Keratinocyte (primary cell): ENCODE measurements around the gene FMN2. TPM values are rescaled to one million over a fixed set of nuclear protein-coding genes. Genes with fewer than 3 reads are reported as not detected.

ENCODE experiments used
- DNase-seq: peaks from one replicate; pipeline ENCODE4 v3.0.0-alpha.2; 2011; ENCODE audit warnings: low read depth, missing footprints, low spot score
- FAIRE-seq: peaks from 2 replicates; lab custom pipeline; 2011; peaks lifted over from hg19 to GRCh38; lab: Jason Lieb, UNC
- H2AFZ ChIP-seq: 2 replicates; pipeline ENCODE4 v1.6.0; 2012; ENCODE audit warnings: low read length, control low read depth, inconsistent platforms; ENCODE audit not compliant: control insufficient read depth
- H3K27ac ChIP-seq: 2 replicates; pipeline ENCODE4 v1.5.1; 2011; ENCODE audit warnings: low read length; ENCODE audit not compliant: control insufficient read depth, insufficient read depth
- H3K27me3 ChIP-seq: 3 replicates; pipeline ENCODE4 v1.6.0; 2011; ENCODE audit warnings: low read length; ENCODE audit not compliant: control insufficient read depth, insufficient read depth; ENCODE audit errors: extremely low read depth
- H3K36me3 ChIP-seq, 2 experiments: 2 replicates in 1 of 2; 3 replicates in 1 of 2; pipeline ENCODE4 v1.5.1; 2011; ENCODE audit warnings: low read length in 2 of 2, mild to moderate bottlenecking in 1 of 2; ENCODE audit not compliant: control insufficient read depth in 2 of 2, insufficient read depth in 2 of 2; ENCODE audit errors: extremely low read depth in 1 of 2
- H3K4me1 ChIP-seq: 3 replicates; pipeline ENCODE4 v1.5.1; 2011; ENCODE audit warnings: low read length; ENCODE audit not compliant: control insufficient read depth, insufficient read depth; ENCODE audit errors: extremely low read depth
- H3K4me2 ChIP-seq: 3 replicates; pipeline ENCODE4 v1.6.0; 2011; ENCODE audit warnings: low read depth, low read length; ENCODE audit not compliant: control insufficient read depth, insufficient read depth; ENCODE audit errors: extremely low read depth
- H3K4me3 ChIP-seq, 3 experiments: fragments of 200-600 bp in 1 of 3; sonication (generic) in 1 of 3; 2 replicates in 2 of 3; 3 replicates in 1 of 3; pipeline ENCODE4 v1.5.1; 2011 to 2016; ENCODE audit warnings: low read length in 3 of 3, mild to moderate bottlenecking in 3 of 3, control low read depth in 2 of 3, inconsistent platforms in 1 of 3, low read depth in 1 of 3, mixed read lengths in 1 of 3, mixed run types in 1 of 3, moderate library complexity in 1 of 3; ENCODE audit not compliant: control insufficient read depth in 2 of 3, insufficient read depth in 2 of 3; ENCODE audit errors: extremely low read depth in 1 of 3
- H3K79me2 ChIP-seq: 2 replicates; pipeline ENCODE4 v1.6.0; 2012; ENCODE audit warnings: low read length; ENCODE audit not compliant: control insufficient read depth, insufficient read depth
- H3K9ac ChIP-seq: 3 replicates; pipeline ENCODE4 v1.6.0; 2011; ENCODE audit warnings: low read length; ENCODE audit not compliant: control insufficient read depth, insufficient read depth; ENCODE audit errors: extremely low read depth
- H3K9me1 ChIP-seq: 3 replicates; pipeline ENCODE4 v1.6.0; 2011; ENCODE audit warnings: low read length; ENCODE audit not compliant: control insufficient read depth, insufficient read depth; ENCODE audit errors: extremely low read depth
- H3K9me3 ChIP-seq: 2 replicates; pipeline ENCODE4 v1.5.1; 2012; ENCODE audit warnings: low read depth, low read length; ENCODE audit not compliant: control insufficient read depth
- H4K20me1 ChIP-seq: 3 replicates; pipeline ENCODE4 v1.6.0; 2011; ENCODE audit warnings: low read length; ENCODE audit not compliant: control insufficient read depth, insufficient read depth; ENCODE audit errors: extremely low read depth
- EZH2 ChIP-seq: IDR thresholded peaks from one replicate; pipeline ENCODE4 v1.6.1; 2012; ENCODE audit warnings: inconsistent platforms, mild to moderate bottlenecking, low read length, moderate library complexity
- dilution Hi-C: fragments of 300-500 bp; cut with MboI; formaldehyde crosslinking; loops from one replicate; pipeline ENCODE4 v1.7.0; 2020; ENCODE audit warnings: low sequenced_read_pairs; ENCODE audit not compliant: extremely low pct_ligation_motif_present
- polyA plus RNA-seq, 5 experiments: library from polyadenylated mRNA; depleted of rRNA in 3 of 5; stranded (reverse) in 3 of 5; stranded (forward) in 1 of 5; unstranded in 1 of 5; fragments of >200 nt; gene quantifications; 1 replicate in 1 of 5; 2 replicates in 3 of 5; 3 replicates in 1 of 5; pipeline versions ENCODE4 v1.2.1 to v1.2.3, GENCODE V29; 2011 to 2012; ENCODE audit warnings: missing spikeins in 2 of 5, low read depth in 1 of 5, low replicate concordance in 1 of 5
- TF ChIP-seq, protein P1 (sequence below), 3 experiments: IDR thresholded peaks in 1 of 3; conservative IDR thresholded peaks in 1 of 3; optimal IDR thresholded peaks in 1 of 3; 2 replicates in 2 of 3; 3 replicates in 1 of 3; pipeline versions ENCODE3 to v1.5.1; 2011; ENCODE audit warnings: low read length in 3 of 3, mild to moderate bottlenecking in 3 of 3, moderate library complexity in 2 of 3, control low read depth in 1 of 3, inconsistent platforms in 1 of 3; ENCODE audit not compliant: insufficient read depth in 2 of 3; ENCODE audit errors: extremely low read depth in 1 of 3

FMN2 gene
- polyA plus RNA-seq, 1 donor (not counting 4 experiments of a cell fraction or from before 2014, with no cell fraction given) = not detected

GRCh38 chr1:240084337-240084736 is 7.3 kb upstream of the FMN2 start:
- FAIRE-seq (no peak), DNase-seq (no peak)
- Histone ChIP-seq H3K4me1 (no peaks in the 10 kb centered on the region), H3K9me1 (no peaks in the 10 kb centered on the region), H3K9ac (no peak overlapping the region), H3K27me3 (no peaks in the 10 kb centered on the region), H4K20me1 (no peaks in the 10 kb centered on the region), H2AFZ (no peak overlapping the region), H3K9me3 (no peaks in the 10 kb centered on the region), H3K4me3 (no peak overlapping the region), H3K27ac (no peak overlapping the region), H3K36me3 (no peaks in the 10 kb centered on the region), H3K4me2 (no peak overlapping the region), H3K79me2 (no peaks in the 10 kb centered on the region)
- TF ChIP-seq, protein P1, sequence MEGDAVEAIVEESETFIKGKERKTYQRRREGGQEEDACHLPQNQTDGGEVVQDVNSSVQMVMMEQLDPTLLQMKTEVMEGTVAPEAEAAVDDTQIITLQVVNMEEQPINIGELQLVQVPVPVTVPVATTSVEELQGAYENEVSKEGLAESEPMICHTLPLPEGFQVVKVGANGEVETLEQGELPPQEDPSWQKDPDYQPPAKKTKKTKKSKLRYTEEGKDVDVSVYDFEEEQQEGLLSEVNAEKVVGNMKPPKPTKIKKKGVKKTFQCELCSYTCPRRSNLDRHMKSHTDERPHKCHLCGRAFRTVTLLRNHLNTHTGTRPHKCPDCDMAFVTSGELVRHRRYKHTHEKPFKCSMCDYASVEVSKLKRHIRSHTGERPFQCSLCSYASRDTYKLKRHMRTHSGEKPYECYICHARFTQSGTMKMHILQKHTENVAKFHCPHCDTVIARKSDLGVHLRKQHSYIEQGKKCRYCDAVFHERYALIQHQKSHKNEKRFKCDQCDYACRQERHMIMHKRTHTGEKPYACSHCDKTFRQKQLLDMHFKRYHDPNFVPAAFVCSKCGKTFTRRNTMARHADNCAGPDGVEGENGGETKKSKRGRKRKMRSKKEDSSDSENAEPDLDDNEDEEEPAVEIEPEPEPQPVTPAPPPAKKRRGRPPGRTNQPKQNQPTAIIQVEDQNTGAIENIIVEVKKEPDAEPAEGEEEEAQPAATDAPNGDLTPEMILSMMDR (optimal IDR thresholded peaks at IDR 0.05 in 1 of 3, IDR thresholded peaks at IDR 0.05 in 1 of 3, conservative IDR thresholded peaks at IDR 0.05 in 1 of 3; ENCODE audit: extremely low read depth in 1 of 3, insufficient read depth in 2 of 3, low read length in 3 of 3) = no peak
- TF ChIP-seq EZH2 = no peak
- dilution Hi-C loops = no loop called here

DNA sequence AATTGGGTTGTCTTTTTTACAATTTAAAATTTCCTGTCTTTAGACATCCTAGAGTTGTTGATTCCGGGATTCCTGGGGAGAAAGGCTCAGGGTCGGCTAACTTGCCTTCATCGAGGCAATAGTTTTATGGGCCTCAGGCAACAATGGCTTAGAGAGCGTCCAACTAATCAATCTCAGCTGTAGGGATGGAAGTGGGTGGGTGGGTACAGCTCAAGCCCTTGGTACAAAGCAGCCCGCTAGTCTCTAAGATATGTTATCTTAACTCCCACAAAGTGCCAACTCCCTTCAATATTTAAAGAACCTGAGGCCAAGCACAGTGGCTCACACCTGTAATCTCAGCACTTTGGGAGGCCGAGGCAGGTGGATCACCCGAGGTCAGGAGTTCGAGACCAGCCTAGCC is 6.9 kb upstream of the FMN2 start:
- TF ChIP-seq EZH2 = no peak
- TF ChIP-seq, protein P1 (optimal IDR thresholded peaks at IDR 0.05 in 1 of 3, IDR thresholded peaks at IDR 0.05 in 1 of 3, conservative IDR thresholded peaks at IDR 0.05 in 1 of 3; ENCODE audit: extremely low read depth in 1 of 3, insufficient read depth in 2 of 3, low read length in 3 of 3) = no peak
- H3K36me3 ChIP-seq = no peaks in the 10 kb centered on the region
- no peaks in the 10 kb centered on the region for H3K27me3 ChIP-seq
- no peaks in the 10 kb centered on the region for H3K79me2 ChIP-seq
- no peak overlapping the region for H3K9ac ChIP-seq
- dilution Hi-C loops = no loop called here
- no peak overlapping the region for H2AFZ ChIP-seq
- no peaks in the 10 kb centered on the region for H3K9me3 ChIP-seq
- FAIRE-seq (no peak), DNase-seq (no peak)
- H3K4me1 ChIP-seq = no peaks in the 10 kb centered on the region
- no peaks in the 10 kb centered on the region for H3K9me1 ChIP-seq
- no peaks in the 10 kb centered on the region for H4K20me1 ChIP-seq
- H3K27ac ChIP-seq = no peak overlapping the region
- no peak overlapping the region for H3K4me2 ChIP-seq
- H3K4me3 ChIP-seq = no peak overlapping the region
